Urinary bladder (tissue), 4 donors: Measurements from ENCODE around the gene AKNA. TPM values are rescaled to one million over a fixed set of nuclear protein-coding genes. Genes with fewer than 3 reads are reported as not detected.

Source experiments
- DNase-seq: peaks from one replicate; pipeline ENCODE4 v3.0.0-alpha.2; 2015; ENCODE audit errors: extremely low spot score
- H3K27ac ChIP-seq: one replicate; pipeline ENCODE4 v1.5.1; 2013; ENCODE audit warnings: low read depth, mild to moderate bottlenecking, moderate library complexity
- H3K36me3 ChIP-seq: one replicate; pipeline ENCODE4 v1.6.1; 2013; ENCODE audit warnings: mild to moderate bottlenecking, moderate library complexity; ENCODE audit not compliant: insufficient read depth
- H3K4me1 ChIP-seq: one replicate; pipeline ENCODE4 v1.6.1; 2013; ENCODE audit warnings: mild to moderate bottlenecking, moderate library complexity; ENCODE audit not compliant: insufficient read depth
- H3K4me3 ChIP-seq: one replicate; pipeline ENCODE4 v1.5.1; 2013; ENCODE audit warnings: low read depth, low read length
- WGBS: extraction: QIAGEN DNeasy Blood & Tissue Kit; methylation state at CpG from one replicate; pipeline ENCODE4 v1.1.7; 2013; 5-methylcytosine and 5-hydroxymethylcytosine counted together
- polyA plus RNA-seq: library from polyadenylated mRNA; stranded (reverse); fragments of 200-250 nt; gene quantifications from one replicate; pipeline ENCODE4 v1.2.3, GENCODE V29; 2013
- total RNA-seq: library from RNA; depleted of rRNA; stranded (reverse); fragments of >200 nt; gene quantifications from one replicate; pipeline ENCODE4 v1.2.3, GENCODE V29; 2014
- donor health status: healthy with polysubstance abuse.
- donor health status: healthy.

AKNA gene
- total and polyA plus RNA-seq, 2 donors, result 21.2 to 25.5 TPM

DNA sequence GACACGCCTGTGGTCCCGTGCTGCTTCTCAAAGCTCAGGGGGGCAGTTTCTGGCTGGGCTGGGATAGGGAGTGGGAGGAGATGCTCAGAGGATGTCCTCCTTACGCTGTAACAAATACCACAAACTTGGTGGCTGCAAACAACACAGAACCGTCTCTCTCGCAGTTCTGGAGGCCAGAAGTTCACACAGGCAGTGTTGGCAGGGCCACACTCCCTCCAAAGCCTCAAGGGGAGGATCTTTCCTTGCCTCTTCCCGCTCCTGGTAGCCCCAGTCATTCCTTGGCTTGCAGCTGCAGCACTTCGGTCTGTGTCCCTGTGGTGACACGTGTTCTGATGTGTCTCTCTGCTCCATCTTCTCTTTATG, 75.3 kb downstream of the AKNA start:
- Histone ChIP-seq H3K4me1 (no peaks in the 10 kb centered on the region), H3K27ac (no peak overlapping the region), H3K4me3 (no peak overlapping the region), H3K36me3 (no peaks in the 10 kb centered on the region)
- 72% methylated on average over 8 of the region's 8 CpGs for WGBS
- DNase-seq, result no peak

- H3K4me3 ChIP-seq, result no peak overlapping the region
- no peaks in the 10 kb centered on the region for H3K4me1 ChIP-seq
- no peak for DNase-seq
- 86% methylated on average over 28 of the region's 28 CpGs for WGBS
- H3K27ac ChIP-seq, result no peak overlapping the region
- H3K36me3 ChIP-seq, result no peaks in the 10 kb centered on the region
These were observed 75.9 kb downstream of the AKNA start for GRCh38 chr9:114311571-114312512.

DNA sequence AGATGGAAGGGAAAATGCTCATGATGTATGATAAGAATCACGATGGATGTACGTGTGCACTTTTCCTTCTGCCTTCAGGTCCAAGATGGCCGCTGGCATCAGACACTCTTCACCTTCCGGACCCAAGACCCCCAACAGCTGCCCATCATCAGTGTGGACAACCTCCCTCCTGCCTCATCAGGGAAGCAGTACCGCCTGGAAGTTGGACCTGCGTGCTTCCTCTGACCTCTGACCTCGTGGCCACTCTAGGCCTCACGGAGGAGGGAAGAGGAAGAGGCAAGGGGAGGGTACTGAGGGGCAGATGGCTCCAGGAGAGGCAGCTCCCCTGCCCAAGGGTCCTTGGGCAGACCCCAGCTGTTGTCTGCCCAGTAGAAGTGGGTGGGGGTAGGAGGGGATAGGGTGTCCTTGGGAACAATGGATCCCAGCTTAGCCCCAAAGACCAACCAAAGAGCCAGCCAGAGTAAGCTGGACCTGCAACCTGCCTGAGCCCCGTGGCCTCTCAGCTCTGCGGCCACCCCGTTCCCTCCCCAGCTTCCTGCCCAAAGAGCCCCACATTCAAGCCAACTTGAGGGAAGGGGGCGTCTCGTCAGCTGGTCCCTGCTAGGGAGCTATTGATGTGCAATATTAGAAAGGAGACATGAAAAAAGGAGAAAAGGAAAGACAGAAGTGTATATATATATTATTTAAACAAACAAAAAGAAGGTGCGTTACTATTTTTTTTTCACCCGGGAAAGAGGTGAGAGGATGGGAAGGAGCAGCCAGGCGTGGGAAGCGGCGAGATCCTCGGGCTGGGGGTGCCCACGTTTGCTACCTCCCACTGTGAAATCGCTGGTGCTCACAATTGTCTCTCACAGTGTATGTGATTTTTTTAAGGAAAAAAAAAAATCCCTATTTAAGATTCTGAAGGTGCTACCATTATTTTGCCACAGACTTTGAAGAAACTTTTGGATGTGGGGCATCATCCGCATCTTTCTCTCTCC, 77.0 kb downstream of the AKNA start:
- no peak for DNase-seq
- H3K4me3 ChIP-seq, result no peak overlapping the region
- H3K27ac ChIP-seq, result no peak overlapping the region
- no peaks in the 10 kb centered on the region for H3K36me3 ChIP-seq
- no peaks in the 10 kb centered on the region for H3K4me1 ChIP-seq
- whole genome bisulfite sequencing, result 89% methylated on average over 22 of the region's 22 CpGs

- Histone ChIP-seq H3K4me3 (no peak overlapping the region), H3K27ac (no peak overlapping the region), H3K36me3 (no peaks in the 10 kb centered on the region), H3K4me1 (no peaks in the 10 kb centered on the region)
- DNase-seq, result no peak
- 93% methylated on average over 13 of the region's 13 CpGs for WGBS
These were observed 78.7 kb downstream of the AKNA start for GRCh38 chr9:114309096-114309495.

DNA sequence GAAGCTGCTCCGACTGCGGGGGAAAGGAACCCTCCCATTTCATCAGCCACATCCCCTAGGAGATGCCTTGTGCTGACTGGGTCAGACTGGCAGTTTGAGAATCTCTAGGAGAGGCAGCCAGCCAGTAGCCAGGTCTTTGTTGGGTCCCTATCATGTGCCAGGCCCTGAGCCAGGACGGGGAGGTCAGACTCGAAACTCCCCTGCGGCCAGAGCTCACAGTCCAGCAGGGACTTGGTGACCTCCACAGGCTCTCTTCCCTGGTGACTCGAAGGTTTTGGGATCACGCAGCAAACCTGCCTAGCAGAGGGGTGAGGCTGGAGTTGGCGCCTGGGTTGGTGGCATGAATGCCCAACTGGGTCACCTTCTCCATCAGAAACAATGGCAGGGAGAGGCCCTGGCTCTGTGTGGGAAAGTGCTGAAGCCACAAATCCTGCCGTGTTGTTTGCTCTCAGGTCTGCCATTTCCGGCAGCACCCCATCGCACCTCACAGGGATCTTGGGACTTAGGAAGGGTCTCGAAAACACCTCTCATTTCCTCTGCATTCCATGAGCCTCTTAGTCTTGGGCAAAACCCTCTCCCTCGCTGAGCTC, 79.3 kb downstream of the AKNA start:
- no peaks in the 10 kb centered on the region for H3K36me3 ChIP-seq
- no peak for DNase-seq
- 90% methylated on average over 13 of the region's 13 CpGs for WGBS

DNA sequence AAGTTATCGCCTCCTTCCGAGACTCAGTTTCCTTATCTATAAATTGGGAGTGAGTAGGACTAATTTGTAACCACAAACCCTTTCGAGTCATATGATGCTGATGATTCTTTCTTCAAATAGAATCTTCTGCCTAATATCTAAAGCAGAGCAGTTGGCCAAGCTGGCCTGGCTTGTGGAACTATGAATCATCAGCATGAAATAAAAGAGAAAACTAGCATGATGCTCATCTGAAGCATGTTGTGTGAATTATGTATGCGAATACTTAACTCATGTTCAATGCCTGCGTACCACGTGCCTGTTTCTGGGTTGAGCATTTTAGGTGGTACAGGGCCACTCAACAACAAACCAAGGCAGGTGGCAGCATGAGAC, 79.9 kb downstream of the AKNA start:
- Histone ChIP-seq H3K27ac (no peak overlapping the region), H3K4me1 (no peaks in the 10 kb centered on the region), H3K4me3 (no peak overlapping the region), H3K36me3 (no peaks in the 10 kb centered on the region)
- 82% methylated on average over 6 of the region's 6 CpGs for WGBS
- DNase-seq, result no peak

More for the DNA sequence above, 79.3 kb downstream of the AKNA start:
- Histone ChIP-seq H3K4me3 (no peak overlapping the region), H3K27ac (no peak overlapping the region), H3K4me1 (no peaks in the 10 kb centered on the region)

DNA sequence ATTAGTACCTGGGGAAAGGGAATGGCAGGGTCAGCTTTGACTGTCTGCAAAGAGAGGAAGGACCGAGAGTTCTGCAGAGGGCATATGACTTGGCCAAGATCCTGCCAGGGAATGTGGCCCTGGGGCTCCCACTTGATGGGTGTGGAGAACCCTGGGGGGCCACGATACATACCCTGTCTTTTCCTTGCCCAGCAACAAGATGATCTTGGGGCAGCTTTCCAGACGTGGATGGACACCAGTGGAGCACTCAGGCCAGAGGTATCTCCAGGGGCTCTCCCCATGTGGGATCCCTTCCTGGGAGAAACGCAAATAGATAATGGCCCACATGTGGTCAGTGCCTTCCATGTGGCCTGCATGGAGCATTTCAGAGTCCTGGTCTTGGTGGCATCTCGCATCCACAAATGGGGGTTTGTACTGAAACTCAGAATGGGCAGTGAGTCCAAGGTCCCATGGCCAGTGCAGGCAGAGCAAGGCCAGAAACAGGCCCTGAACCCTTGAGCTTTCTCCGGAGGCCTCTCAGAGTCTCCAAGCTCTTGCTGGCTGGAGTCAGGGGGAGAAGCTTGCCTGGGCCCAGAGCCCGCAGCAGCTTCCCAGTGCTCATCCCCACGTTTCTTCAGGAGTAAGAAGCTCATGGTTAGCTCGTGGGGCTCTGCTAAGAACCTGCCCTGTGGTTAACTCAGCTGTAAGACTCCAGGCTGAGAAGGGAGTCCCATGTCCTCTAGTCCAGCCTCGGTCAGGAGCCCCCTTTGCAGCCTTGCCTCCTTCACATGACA, 83.2 kb downstream of the AKNA start:
- Histone ChIP-seq H3K4me1 (no peaks in the 10 kb centered on the region), H3K36me3 (no peaks in the 10 kb centered on the region), H3K4me3 (no peak overlapping the region), H3K27ac (no peak overlapping the region)
- 90% methylated on average over 10 of the region's 10 CpGs for WGBS
- no peak for DNase-seq

DNA sequence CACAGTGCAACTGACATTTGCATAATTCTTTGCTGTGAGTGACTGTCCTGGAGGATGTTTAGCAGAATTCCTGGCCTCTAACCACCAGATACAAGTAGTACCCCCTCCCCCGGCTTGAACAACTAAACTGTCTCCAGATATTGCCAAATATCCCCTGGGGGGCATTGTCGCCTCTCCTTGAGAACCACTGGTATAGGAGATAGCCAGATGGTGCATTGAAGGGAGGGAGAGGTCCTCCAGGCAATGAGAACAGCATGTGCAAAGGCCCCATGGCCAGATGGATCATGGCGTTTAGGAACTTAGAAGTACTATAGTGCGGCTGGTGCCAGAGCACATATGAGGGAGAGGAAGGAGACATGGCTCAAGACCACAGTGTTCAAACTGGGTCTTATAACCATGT, 83.8 kb downstream of the AKNA start:
- no peak overlapping the region for H3K27ac ChIP-seq
- 97% methylated on average over 4 of the region's 4 CpGs for WGBS
- no peaks in the 10 kb centered on the region for H3K36me3 ChIP-seq
- no peak for DNase-seq
- H3K4me3 ChIP-seq, result no peak overlapping the region
- no peaks in the 10 kb centered on the region for H3K4me1 ChIP-seq

DNA sequence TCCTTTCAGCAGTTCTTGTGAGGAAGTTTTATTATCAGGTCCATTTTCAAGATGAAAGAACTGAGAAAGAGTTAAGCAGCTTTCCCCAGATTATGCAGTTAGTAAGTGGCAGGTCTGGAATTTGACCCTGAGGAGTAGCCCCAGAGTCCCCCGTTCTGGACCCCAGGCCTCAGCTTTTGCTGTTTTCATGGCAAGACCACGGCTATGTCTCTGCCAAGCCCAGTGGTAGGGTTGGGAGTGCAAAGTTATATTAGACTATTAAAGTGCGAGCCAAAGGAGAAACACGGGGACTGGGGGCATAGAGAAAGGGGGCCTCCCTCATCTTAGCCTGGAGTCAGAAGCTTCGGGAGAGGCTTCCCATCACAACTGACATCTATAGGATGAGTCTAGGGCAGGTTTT, 84.2 kb downstream of the AKNA start:
- Histone ChIP-seq H3K27ac (no peak overlapping the region), H3K4me1 (no peaks in the 10 kb centered on the region), H3K36me3 (no peaks in the 10 kb centered on the region), H3K4me3 (no peak overlapping the region)
- no peak for DNase-seq
- 79% methylated on average over 5 of the region's 5 CpGs for whole genome bisulfite sequencing

DNA sequence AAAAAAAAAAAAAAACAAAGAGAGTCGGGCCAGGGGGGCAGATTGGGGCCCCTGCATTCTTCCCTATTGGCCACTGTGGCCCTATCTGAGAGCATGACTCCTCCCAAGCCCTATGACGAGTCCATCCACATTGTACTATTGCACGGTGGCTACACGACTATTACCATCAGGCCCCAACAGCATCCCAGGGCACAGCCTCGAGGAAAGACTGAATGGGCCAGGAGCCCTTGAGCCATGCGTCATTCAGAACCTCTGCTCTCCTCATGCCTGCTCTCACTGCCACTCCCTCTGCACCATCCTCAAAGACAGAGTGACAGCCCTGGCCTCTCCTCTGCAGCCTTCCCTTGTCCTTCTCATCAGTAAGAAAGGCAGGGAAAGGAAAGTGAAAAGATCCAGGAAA, 85.1 kb downstream of the AKNA start:
- DNase-seq, result no peak
- 71% methylated on average over 6 of the region's 6 CpGs for WGBS
- H3K27ac ChIP-seq, result no peak overlapping the region
- H3K36me3 ChIP-seq, result no peaks in the 10 kb centered on the region
- H3K4me1 ChIP-seq, result no peaks in the 10 kb centered on the region
- no peak overlapping the region for H3K4me3 ChIP-seq

GRCh38 chr9:114301798-114302565, 85.8 kb downstream of the AKNA start:
- DNase-seq, result no peak
- WGBS, result 83% methylated on average over 15 of the region's 15 CpGs
- H3K4me1 ChIP-seq, result no peaks in the 10 kb centered on the region
- H3K27ac ChIP-seq, result no peak overlapping the region
- no peaks in the 10 kb centered on the region for H3K36me3 ChIP-seq
- H3K4me3 ChIP-seq, result no peak overlapping the region
